A172 (cell line): Measurements from ENCODE around the gene TSPAN9. TPM values are rescaled to one million over a fixed set of nuclear protein-coding genes. Genes with fewer than 3 reads are reported as not detected.

Experiments
- DNase-seq: peaks from one replicate; pipeline ENCODE4 v3.0.0-alpha.2; 2015; ENCODE audit warnings: low spot score
- total RNA-seq: library from RNA; depleted of rRNA; stranded (reverse); fragments of >200 nt; shearing (Covaris generic); gene quantifications from 2 replicates; pipeline ENCODE4 v1.2.3, GENCODE V29; 2014; rRNA removed

Gene TSPAN9
- total RNA-seq, 1 experiment from 2014 or later = 7.0 TPM

- no peak for DNase-seq
Measured at GRCh38 chr12:3335078-3335487, 257.9 kb downstream of the TSPAN9 start.

Other genes with a start within 250 kb of the TSPAN9 start
- gene NRIP2, start 242.3 kb upstream of the TSPAN9 start, total RNA-seq = not detected in 2 replicates
- gene TEX52, start 220.3 kb upstream of the TSPAN9 start, total RNA-seq = not detected in 2 replicates
- gene FOXM1, start 200.2 kb upstream of the TSPAN9 start, total RNA-seq = 32.9 and 33.8 TPM in 2 replicates
- 30.2 and 41.6 TPM in 2 replicates for gene RHNO1, start 200.2 kb upstream of the TSPAN9 start, total RNA-seq
- gene TULP3, start 186.5 kb upstream of the TSPAN9 start, total RNA-seq = 20.3 and 26.4 TPM in 2 replicates
- 9.4 and 17.2 TPM in 2 replicates for gene TEAD4, start 118.0 kb upstream of the TSPAN9 start, total RNA-seq